Immature natural killer cell (primary cell): Measurements from ENCODE around the gene BMP7. TPM values are rescaled to one million over a fixed set of nuclear protein-coding genes. Genes with fewer than 3 reads are reported as not detected.
"Not testable (repeated sequence)": the region's sequence is repeated elsewhere in the genome, so short reads cannot be mapped to it uniquely, and the experiment has no call there.

Experiments used
- DNase-seq, 3 donors: peaks; one replicate each; pipeline ENCODE4 v3.0.0; 2022; ENCODE audit warnings: mixed read lengths in 1 of 3
- H3K27ac Mint-ChIP-seq, 6 donors: one replicate each; pipeline ENCODE4 v1.8.0; 2020; ENCODE audit warnings: mixed read lengths in 6 of 6, mild to moderate bottlenecking in 5 of 6, inconsistent platforms in 4 of 6, moderate library complexity in 3 of 6
- H3K27me3 Mint-ChIP-seq, 3 donors: one replicate each; pipeline ENCODE4 v1.8.0; 2020 to 2021; ENCODE audit warnings: low read depth in 3 of 3, mild to moderate bottlenecking in 3 of 3, mixed read lengths in 3 of 3, moderate library complexity in 3 of 3, inconsistent platforms in 1 of 3
- H3K36me3 Mint-ChIP-seq, 3 donors: one replicate each; pipeline ENCODE4 v1.8.0; 2020; ENCODE audit warnings: mixed read lengths in 3 of 3, inconsistent platforms in 2 of 3, mild to moderate bottlenecking in 2 of 3
- H3K4me1 Mint-ChIP-seq, 2 donors: one replicate each; pipeline ENCODE4 v1.8.0; 2020; ENCODE audit warnings: inconsistent platforms in 2 of 2, mild to moderate bottlenecking in 2 of 2, mixed read lengths in 2 of 2, moderate library complexity in 1 of 2
- H3K4me3 Mint-ChIP-seq, 5 donors: one replicate each; pipeline ENCODE4 v1.8.0; 2020; ENCODE audit warnings: mild to moderate bottlenecking in 5 of 5, mixed read lengths in 5 of 5, inconsistent platforms in 3 of 5, moderate library complexity in 3 of 5
- H3K9me3 Mint-ChIP-seq, 6 donors: one replicate each; pipeline ENCODE4 v1.8.0; 2020; ENCODE audit warnings: mild to moderate bottlenecking in 6 of 6, mixed read lengths in 6 of 6, inconsistent platforms in 4 of 6, moderate library complexity in 3 of 6
- polyA plus RNA-seq, 3 donors: library from polyadenylated mRNA; unstranded; fragments of 300-500 nt; fragmentation: Illumina TruSeq; gene quantifications; one replicate each; pipeline ENCODE4 v1.2.3, GENCODE V29; 2021

The BMP7 gene
- polyA plus RNA-seq, 3 donors from 2014 or later: not detected

GRCh38 chr20:57244627-57245214 is 21.7 kb downstream of the BMP7 start:
- Mint-ChIP-seq H3K4me3 (no peak overlapping the region), H3K27me3 (peaks cover 2 to 5% (median 3%) of the 10 kb centered on the region in 3 donors), H3K4me1 (peaks cover 2 to 6% of the 10 kb centered on the region in 2 donors), H3K9me3 (no peaks in the 10 kb centered on the region), H3K27ac (no peak overlapping the region), H3K36me3 (no peaks in the 10 kb centered on the region)
- DNase-seq: no peak

- no peak overlapping the region for H3K27ac Mint-ChIP-seq
- H3K4me3 Mint-ChIP-seq: no peak overlapping the region
- no peak for DNase-seq
- peaks cover 2 to 6% (median 3%) of the 10 kb centered on the region in 3 donors for H3K27me3 Mint-ChIP-seq
- no peaks in the 10 kb centered on the region for H3K36me3 Mint-ChIP-seq
- peaks cover 2 to 6% of the 10 kb centered on the region in 2 donors for H3K4me1 Mint-ChIP-seq
- H3K9me3 Mint-ChIP-seq: no peaks in the 10 kb centered on the region
Observed at GRCh38 chr20:57244221-57244585, 22.2 kb downstream of the BMP7 start.

- peaks cover 2 to 6% (median 3%) of the 10 kb centered on the region in 3 donors for H3K27me3 Mint-ChIP-seq
- no peak overlapping the region for H3K27ac Mint-ChIP-seq
Observed at GRCh38 chr20:57243480-57244220, 22.8 kb downstream of the BMP7 start.

GRCh38 chr20:57242414-57242813 is 24.0 kb downstream of the BMP7 start:
- Mint-ChIP-seq H3K9me3 (no peaks in the 10 kb centered on the region), H3K4me3 (no peak overlapping the region), H3K36me3 (no peaks in the 10 kb centered on the region), H3K27me3 (peaks cover 0 to 6% (median 2%) of the 10 kb centered on the region in 3 donors), H3K27ac (no peak overlapping the region), H3K4me1 (no peaks in the 10 kb centered on the region)
- DNase-seq: no peak

More at GRCh38 chr20:57243480-57244220, 22.8 kb downstream of the BMP7 start:
- Mint-ChIP-seq H3K4me1 (peaks cover 2 to 6% of the 10 kb centered on the region in 2 donors), H3K36me3 (no peaks in the 10 kb centered on the region), H3K9me3 (no peaks in the 10 kb centered on the region), H3K4me3 (no peak overlapping the region)
- DNase-seq: no peak

- Mint-ChIP-seq H3K4me1 (no peaks in the 10 kb centered on the region), H3K9me3 (no peaks in the 10 kb centered on the region), H3K4me3 (no peak overlapping the region), H3K36me3 (no peaks in the 10 kb centered on the region), H3K27me3 (peaks cover 2 to 6% (median 2%) of the 10 kb centered on the region in 3 donors), H3K27ac (no peak overlapping the region)
- DNase-seq: no peak
Observed at GRCh38 chr20:57241363-57241991, 25.0 kb downstream of the BMP7 start.

- no peak overlapping the region for H3K4me3 Mint-ChIP-seq
- no peaks in the 10 kb centered on the region for H3K4me1 Mint-ChIP-seq
- no peak overlapping the region for H3K27ac Mint-ChIP-seq
Observed at GRCh38 chr20:57240581-57241362, 25.7 kb downstream of the BMP7 start.

GRCh38 chr20:57239725-57240124 is 26.7 kb downstream of the BMP7 start:
- not testable (repeated sequence) for H3K4me3 Mint-ChIP-seq, H3K36me3 Mint-ChIP-seq, H3K4me1 Mint-ChIP-seq, H3K9me3 Mint-ChIP-seq, H3K27ac Mint-ChIP-seq, DNase-seq
- H3K27me3 Mint-ChIP-seq: peaks cover 6 to 12% (median 6%) of the 10 kb centered on the region in 3 donors

More at GRCh38 chr20:57240581-57241362, 25.7 kb downstream of the BMP7 start:
- Mint-ChIP-seq H3K36me3 (no peaks in the 10 kb centered on the region), H3K27me3 (peaks cover 6 to 7% (median 6%) of the 10 kb centered on the region in 3 donors), H3K9me3 (no peaks in the 10 kb centered on the region)
- no peak for DNase-seq

- not testable (repeated sequence) for H3K4me1 Mint-ChIP-seq, H3K27ac Mint-ChIP-seq, DNase-seq, H3K36me3 Mint-ChIP-seq, H3K9me3 Mint-ChIP-seq, H3K4me3 Mint-ChIP-seq
- H3K27me3 Mint-ChIP-seq: peaks cover 6 to 13% (median 6%) of the 10 kb centered on the region in 3 donors
Observed at GRCh38 chr20:57239324-57239723, 27.1 kb downstream of the BMP7 start.

- Mint-ChIP-seq H3K27me3 (peaks cover 6 to 13% (median 8%) of the 10 kb centered on the region in 3 donors), H3K4me1 (no peaks in the 10 kb centered on the region), H3K27ac (no peak overlapping the region), H3K9me3 (no peaks in the 10 kb centered on the region), H3K4me3 (no peak overlapping the region), H3K36me3 (no peaks in the 10 kb centered on the region)
- no peak for DNase-seq
Observed at GRCh38 chr20:57238089-57238488, 28.4 kb downstream of the BMP7 start.

GRCh38 chr20:57237585-57237953 is 28.9 kb downstream of the BMP7 start:
- Mint-ChIP-seq H3K36me3 (no peaks in the 10 kb centered on the region), H3K27ac (no peak overlapping the region), H3K27me3 (peaks cover 6 to 13% (median 8%) of the 10 kb centered on the region in 3 donors), H3K4me1 (no peaks in the 10 kb centered on the region), H3K9me3 (no peaks in the 10 kb centered on the region), H3K4me3 (no peak overlapping the region)
- no peak for DNase-seq

GRCh38 chr20:57236813-57237584 is 29.4 kb downstream of the BMP7 start:
- Mint-ChIP-seq H3K4me3 (no peak overlapping the region), H3K9me3 (no peaks in the 10 kb centered on the region), H3K36me3 (no peaks in the 10 kb centered on the region), H3K4me1 (no peaks in the 10 kb centered on the region), H3K27ac (no peak overlapping the region), H3K27me3 (peaks cover 6 to 13% (median 8%) of the 10 kb centered on the region in 3 donors)
- no peak for DNase-seq

- H3K4me3 Mint-ChIP-seq: no peak overlapping the region
- no peaks in the 10 kb centered on the region for H3K4me1 Mint-ChIP-seq
- no peaks in the 10 kb centered on the region for H3K9me3 Mint-ChIP-seq
- H3K27ac Mint-ChIP-seq: no peak overlapping the region
- peaks cover 1 to 15% (median 8%) of the 10 kb centered on the region in 3 donors for H3K27me3 Mint-ChIP-seq
- H3K36me3 Mint-ChIP-seq: no peaks in the 10 kb centered on the region
- no peak for DNase-seq
Observed at GRCh38 chr20:57234556-57235251, 31.7 kb downstream of the BMP7 start.

- no peak for DNase-seq
- Mint-ChIP-seq H3K9me3 (no peaks in the 10 kb centered on the region), H3K4me3 (no peak overlapping the region), H3K27me3 (peaks cover 0 to 15% (median 6%) of the 10 kb centered on the region in 3 donors), H3K4me1 (no peaks in the 10 kb centered on the region), H3K36me3 (no peaks in the 10 kb centered on the region), H3K27ac (no peak overlapping the region)
Observed at GRCh38 chr20:57231951-57232428, 34.5 kb downstream of the BMP7 start.
